ENCODE data around the gene NSD1. TPM values are rescaled to one million over a fixed set of nuclear protein-coding genes. Genes with fewer than 3 reads are reported as not detected.

NSD1 gene
- total and polyA plus RNA-seq, 7 donors: 6.0 to 56.2 (median 38.5) TPM

DNA sequence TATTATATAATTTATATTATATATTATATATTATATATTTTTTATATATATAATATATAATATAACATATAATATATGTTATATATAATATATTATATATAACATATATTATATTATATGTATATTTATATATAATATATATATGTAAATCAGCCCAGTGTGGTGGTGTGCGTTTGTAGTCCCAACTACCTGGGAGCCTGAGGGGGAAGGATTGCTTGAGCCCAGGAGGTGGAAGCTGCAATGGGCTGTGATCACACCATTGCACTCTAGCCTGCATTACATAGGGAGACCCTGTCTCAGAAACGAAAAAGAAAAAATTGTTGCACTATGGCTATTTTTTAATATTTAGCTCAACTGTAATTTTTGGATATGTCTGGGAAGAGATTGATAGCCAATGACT, 52.4 kb downstream of the NSD1 start:
- H3K9me3 ChIP-seq: no peaks in the 10 kb centered on the region
- 87 to 96% (median 94%) methylated on average over 2 of the region's 2 CpGs for WGBS, 3 donors
- DNase-seq: no peak
- H3K36me3 ChIP-seq (ENCODE audit: insufficient read depth in 1 of 2, low read depth in 1 of 2): peaks cover 0 to 20% of the 10 kb centered on the region in 2 donors
- no peak for ATAC-seq
- intact Hi-C loops (cut with DNase I): no loop called here
- H3K4me1 ChIP-seq: peaks cover 16% of the 10 kb centered on the region
- H3K27ac ChIP-seq: no peak overlapping the region
- no peak overlapping the region for H3K4me3 ChIP-seq
- TF ChIP-seq, protein P1, sequence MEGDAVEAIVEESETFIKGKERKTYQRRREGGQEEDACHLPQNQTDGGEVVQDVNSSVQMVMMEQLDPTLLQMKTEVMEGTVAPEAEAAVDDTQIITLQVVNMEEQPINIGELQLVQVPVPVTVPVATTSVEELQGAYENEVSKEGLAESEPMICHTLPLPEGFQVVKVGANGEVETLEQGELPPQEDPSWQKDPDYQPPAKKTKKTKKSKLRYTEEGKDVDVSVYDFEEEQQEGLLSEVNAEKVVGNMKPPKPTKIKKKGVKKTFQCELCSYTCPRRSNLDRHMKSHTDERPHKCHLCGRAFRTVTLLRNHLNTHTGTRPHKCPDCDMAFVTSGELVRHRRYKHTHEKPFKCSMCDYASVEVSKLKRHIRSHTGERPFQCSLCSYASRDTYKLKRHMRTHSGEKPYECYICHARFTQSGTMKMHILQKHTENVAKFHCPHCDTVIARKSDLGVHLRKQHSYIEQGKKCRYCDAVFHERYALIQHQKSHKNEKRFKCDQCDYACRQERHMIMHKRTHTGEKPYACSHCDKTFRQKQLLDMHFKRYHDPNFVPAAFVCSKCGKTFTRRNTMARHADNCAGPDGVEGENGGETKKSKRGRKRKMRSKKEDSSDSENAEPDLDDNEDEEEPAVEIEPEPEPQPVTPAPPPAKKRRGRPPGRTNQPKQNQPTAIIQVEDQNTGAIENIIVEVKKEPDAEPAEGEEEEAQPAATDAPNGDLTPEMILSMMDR (IDR thresholded peaks at IDR 0.05): no peak
- no peaks in the 10 kb centered on the region for H3K27me3 ChIP-seq (ENCODE audit: insufficient read depth in 3 of 3, low read length in 2 of 3)

DNA sequence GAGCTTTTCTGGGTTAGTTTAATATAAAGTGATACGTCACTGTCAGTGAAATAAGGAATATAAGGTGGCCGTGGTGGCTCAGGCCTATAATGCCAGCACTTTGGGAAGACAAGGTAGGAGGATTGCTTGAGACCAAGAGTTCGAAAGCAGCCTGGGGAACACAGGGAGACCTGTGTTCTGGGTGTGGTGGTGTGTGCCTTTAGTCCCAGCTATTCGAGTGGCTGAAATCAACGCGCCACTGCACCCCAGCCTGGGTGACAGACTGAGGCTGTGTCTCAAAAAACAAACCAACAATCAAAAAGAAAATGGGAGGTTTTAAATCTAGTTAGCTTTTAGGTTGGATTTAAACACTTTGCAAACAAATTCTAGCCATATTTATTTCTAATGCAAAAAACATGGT, 53.1 kb downstream of the NSD1 start:
- ATAC-seq: peak in 1 of 4 donors; percentile 36
- DNase-seq: no peak
- Histone ChIP-seq H3K27me3 (ENCODE audit: insufficient read depth in 3 of 3, low read length in 2 of 3) (no peaks in the 10 kb centered on the region), H3K4me3 (no peak overlapping the region), H3K4me1 (peaks cover 16% of the 10 kb centered on the region), H3K9me3 (no peaks in the 10 kb centered on the region), H3K36me3 (ENCODE audit: insufficient read depth in 1 of 2, low read depth in 1 of 2) (peaks cover 0 to 15% of the 10 kb centered on the region in 2 donors), H3K27ac (no peak overlapping the region)
- TF ChIP-seq, protein P1 (IDR thresholded peaks at IDR 0.05): no peak
- intact Hi-C loops (cut with DNase I): no loop called here
- WGBS, 3 donors: 95 to 96% (median 96%) methylated on average over 6 of the region's 6 CpGs

DNA sequence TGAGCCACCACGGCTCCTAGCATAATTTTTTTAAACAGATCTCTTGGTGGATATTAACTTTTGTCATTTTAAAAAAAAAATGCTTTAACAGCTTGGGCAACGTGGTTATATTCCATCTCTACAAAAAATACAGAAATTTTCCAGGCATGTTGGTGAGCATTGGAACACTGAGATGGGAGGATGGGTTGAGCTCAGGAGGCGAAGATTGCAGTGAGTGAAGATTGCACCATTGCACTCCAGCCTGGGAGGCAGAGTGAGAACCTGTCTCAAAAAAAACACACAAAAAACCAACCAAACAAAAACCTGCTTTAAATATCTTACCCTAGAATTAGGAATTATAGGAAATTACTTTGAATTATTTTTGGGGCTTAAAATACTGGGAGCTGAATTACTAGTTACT, 55.2 kb downstream of the NSD1 start:
- Histone ChIP-seq H3K4me3 (no peak overlapping the region), H3K9me3 (no peaks in the 10 kb centered on the region), H3K27me3 (ENCODE audit: insufficient read depth in 3 of 3, low read length in 2 of 3) (no peaks in the 10 kb centered on the region), H3K4me1 (peaks cover 14% of the 10 kb centered on the region), H3K27ac (no peak overlapping the region), H3K36me3 (ENCODE audit: insufficient read depth in 1 of 2, low read depth in 1 of 2) (peaks cover 0 to 34% of the 10 kb centered on the region in 2 donors)
- ATAC-seq (no peak), DNase-seq (no peak)
- intact Hi-C loops (cut with DNase I): no loop called here
- 73 to 82% (median 77%) methylated on average over 3 of the region's 3 CpGs for WGBS, 3 donors
- TF ChIP-seq, protein P1 (IDR thresholded peaks at IDR 0.05): no peak

DNA sequence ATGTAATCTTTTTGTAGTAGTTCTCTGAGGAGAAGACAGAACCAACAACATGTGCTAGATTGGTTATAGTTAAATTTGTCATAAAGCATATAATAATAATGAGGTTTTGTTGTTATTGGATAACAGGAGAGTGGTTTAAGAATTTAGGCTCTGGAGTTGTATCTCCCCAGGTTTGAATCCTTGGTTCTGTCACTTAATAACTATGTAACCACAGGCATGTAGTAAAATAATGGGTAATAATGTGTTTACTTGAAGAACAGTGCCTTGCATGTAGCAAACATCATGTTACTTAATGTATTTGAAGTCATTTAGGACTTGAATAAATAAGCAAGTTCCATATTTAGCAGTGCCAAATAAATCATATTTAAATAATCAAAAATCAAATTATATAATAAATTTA, 55.8 kb downstream of the NSD1 start:
- intact Hi-C loops (cut with DNase I): no loop called here
- Histone ChIP-seq H3K4me1 (peaks cover 8% of the 10 kb centered on the region), H3K27ac (no peak overlapping the region), H3K4me3 (no peak overlapping the region), H3K27me3 (ENCODE audit: insufficient read depth in 3 of 3, low read length in 2 of 3) (no peaks in the 10 kb centered on the region), H3K36me3 (ENCODE audit: insufficient read depth in 1 of 2, low read depth in 1 of 2) (peaks cover 0 to 40% of the 10 kb centered on the region in 2 donors), H3K9me3 (no peaks in the 10 kb centered on the region)
- no peak for DNase-seq
- ATAC-seq: no peak
- TF ChIP-seq, protein P1 (IDR thresholded peaks at IDR 0.05): no peak

DNA sequence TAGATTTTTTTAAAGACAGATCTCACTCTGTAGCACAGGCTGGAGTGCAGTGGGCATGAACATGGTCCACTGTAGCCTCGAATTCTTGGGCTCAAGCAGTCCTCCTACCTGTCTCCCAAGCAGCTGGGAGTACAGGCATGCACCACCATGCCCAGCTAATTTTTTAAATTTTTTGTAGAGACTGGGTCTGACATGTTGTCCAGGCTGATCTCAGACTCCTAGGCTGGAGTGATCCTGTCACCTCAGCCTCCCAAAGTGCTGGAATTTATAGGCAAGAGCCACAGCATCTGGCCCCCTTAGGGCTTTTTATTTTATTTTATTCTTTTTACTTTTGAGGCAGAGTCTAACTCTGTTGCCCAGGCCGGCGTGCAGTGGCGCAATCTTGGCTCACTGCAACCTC, 56.4 kb downstream of the NSD1 start:
- peaks cover 0 to 44% of the 10 kb centered on the region in 2 donors for H3K36me3 ChIP-seq (ENCODE audit: insufficient read depth in 1 of 2, low read depth in 1 of 2)
- intact Hi-C loops (cut with DNase I): no loop called here
- DNase-seq (no peak), ATAC-seq (no peak)
- no peak overlapping the region for H3K4me3 ChIP-seq
- H3K27me3 ChIP-seq (ENCODE audit: insufficient read depth in 3 of 3, low read length in 2 of 3): no peaks in the 10 kb centered on the region
- H3K27ac ChIP-seq: no peak overlapping the region
- H3K9me3 ChIP-seq: no peaks in the 10 kb centered on the region
- TF ChIP-seq, protein P1 (IDR thresholded peaks at IDR 0.05): no peak
- 86 to 95% (median 89%) methylated on average over 4 of the region's 4 CpGs for WGBS, 3 donors
- H3K4me1 ChIP-seq: peaks cover 6% of the 10 kb centered on the region
